Ecto neural progenitor cell (in vitro differentiated cells): ENCODE results near the gene DICER1.
"Not testable (repeated sequence)": the region's sequence is repeated elsewhere in the genome, so short reads cannot be mapped to it uniquely, and the experiment has no call there.

ENCODE experiments used
- DNase-seq: peaks from one replicate; pipeline ENCODE4 v3.0.0-alpha.2; 2018; ENCODE audit warnings: low spot score

The DICER1 gene

GRCh38 chr14:95150910-95151309, 6.4 kb downstream of the DICER1 start:
- no peak for DNase-seq

DNA sequence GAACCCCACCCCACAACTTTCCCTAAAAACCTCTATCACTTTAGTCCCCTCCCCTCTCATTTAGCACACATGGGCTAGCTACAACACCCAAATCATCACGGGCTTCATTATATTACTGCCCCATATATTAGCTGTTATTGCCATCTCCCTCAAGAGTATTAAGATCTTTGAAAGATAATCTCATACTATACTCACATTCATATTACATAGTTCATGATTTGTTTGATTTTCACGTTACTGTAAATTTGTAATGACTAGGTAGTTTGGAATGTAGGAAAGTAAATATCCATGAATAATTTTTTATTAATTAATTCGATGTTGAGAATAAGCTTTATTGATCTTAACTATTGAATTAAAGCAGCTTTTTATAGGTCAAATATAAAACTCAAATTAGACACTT, 7.9 kb downstream of the DICER1 start:
- no peak for DNase-seq

DNA sequence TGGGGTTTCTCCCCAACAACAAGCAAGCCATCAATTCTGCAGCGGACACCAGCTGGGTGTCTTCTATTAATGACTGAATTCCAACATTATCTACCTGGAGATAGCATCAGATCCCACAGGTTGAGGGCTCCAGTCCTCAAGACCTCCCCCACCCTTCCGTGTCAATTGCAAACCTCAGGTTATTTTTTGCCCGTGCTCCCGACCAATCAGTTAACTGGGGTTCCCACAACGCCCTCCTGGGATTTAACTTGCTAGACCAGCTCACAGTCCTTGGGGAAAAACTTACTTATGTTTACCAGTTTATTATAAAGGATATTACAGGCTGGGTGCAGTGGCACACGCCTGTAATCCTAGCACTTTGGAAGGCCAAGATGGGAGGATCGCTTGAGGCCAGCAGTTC, 9.7 kb downstream of the DICER1 start:
- no peak for DNase-seq

- no peak for DNase-seq
These were observed 11.1 kb downstream of the DICER1 start for GRCh38 chr14:95146079-95146771.

DNA sequence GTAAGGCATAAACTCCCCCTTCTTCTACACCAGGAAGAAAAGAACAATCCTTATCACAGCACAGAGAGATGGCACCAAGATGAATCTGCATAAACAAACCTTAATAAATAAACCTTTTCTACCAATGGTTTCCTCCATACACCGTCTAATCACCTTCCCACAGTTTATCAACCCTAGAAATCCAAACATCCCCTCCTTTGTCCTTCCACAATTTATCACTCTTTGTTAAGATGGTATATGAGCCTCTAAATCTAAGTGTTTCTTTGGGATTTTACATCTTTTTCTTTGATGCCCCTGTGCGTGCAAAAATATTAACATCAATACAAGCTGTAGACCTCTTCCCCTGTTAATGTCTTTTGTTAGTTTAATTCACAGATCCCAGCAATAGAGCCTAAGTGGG, 12.5 kb downstream of the DICER1 start:
- no peak for DNase-seq

GRCh38 chr14:95143808-95144620, 13.3 kb downstream of the DICER1 start:
- no peak for DNase-seq

DNA sequence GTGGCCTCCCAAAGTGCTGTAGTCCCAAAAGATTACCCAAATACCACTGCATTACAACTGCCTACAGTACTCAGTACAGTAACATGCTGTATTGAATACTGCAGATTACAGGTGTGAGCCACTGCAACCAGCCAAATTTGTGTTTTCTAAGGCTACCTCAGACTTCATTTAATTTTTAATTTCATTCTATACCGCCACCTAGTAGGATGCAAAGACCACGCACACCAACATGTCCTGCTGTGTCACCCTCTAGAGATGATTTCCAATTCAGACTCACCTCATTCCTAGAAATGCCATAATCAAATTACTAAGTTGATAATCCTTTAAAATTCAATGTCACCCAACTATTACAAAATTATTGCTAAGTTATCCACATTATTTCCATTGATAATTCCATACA, 15.1 kb downstream of the DICER1 start:
- no peak for DNase-seq

- no peak for DNase-seq
These were observed 15.6 kb downstream of the DICER1 start for GRCh38 chr14:95141684-95142083.

DNA sequence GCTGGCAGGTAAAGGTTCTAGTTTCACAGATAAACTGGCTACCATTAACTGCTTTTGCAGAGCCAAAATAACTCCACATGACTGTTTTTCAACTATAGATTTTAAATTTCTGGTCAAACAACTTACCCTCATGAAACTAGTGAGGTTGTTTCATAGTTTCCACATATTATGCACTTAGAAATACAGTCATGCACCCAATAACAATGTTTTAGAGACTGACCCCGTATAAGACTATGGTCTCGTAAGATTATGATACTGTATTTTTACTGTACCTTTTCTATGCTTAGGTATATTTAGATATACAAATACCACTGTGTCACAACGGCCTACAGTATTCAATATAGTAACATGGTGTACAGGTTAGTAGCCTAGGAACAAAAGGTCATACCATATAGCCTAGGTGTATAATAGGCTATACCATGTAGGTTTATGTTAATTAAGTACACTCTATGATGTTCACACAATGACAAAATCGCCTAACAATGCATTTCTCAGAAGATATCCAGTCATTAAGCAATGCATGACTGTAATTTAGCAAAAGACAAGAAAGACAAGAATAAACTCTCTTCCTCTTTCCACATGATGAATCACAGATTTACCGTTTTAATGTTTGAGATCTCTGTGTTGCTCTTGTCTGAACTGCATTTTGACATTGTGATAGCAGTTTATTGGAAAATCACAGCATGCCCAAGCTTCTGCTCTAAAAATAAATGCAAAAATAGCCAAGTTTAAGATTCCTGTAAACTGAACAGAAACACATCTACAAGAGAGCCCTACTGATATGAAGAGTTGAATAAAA, 17.1 kb downstream of the DICER1 start:
- no peak for DNase-seq

DNA sequence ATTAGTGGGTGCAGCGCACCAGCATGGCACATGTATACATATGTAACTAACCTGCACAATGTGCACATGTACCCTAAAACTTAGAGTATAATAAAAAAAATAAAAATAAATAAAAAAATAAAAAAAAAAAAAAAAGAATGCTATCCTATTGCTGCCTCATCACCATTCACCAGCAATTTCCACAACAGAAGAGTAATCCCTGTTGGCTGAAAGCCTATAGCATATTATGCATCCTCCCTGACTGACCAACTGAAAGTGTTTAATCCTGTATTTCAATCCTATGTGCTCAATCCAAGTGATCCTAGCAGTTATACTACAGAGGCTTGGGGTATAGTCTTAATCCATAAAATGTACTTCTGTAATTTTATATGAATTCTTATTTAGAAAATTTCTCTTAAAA, 18.5 kb downstream of the DICER1 start:
- no peak for DNase-seq

- not testable (repeated sequence) for DNase-seq
These were observed 18.9 kb downstream of the DICER1 start for GRCh38 chr14:95138455-95138854.

DNA sequence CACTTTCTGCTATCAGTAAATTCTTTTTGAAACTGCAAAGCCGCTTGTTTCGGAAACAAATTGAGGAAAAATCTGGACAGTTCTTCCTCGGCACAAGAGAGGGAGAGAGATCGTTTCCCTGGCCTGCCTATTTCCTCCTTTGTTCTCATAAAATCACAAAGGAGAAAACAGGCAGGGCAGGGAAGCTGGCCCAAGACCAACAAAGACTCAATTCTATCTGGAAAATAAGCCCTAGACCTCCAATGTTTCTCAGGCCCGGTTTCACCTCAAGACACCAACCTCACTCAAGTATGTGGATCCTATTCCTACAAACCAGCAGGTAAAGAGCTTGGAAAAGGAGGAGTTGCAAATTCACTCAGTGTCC, 19.5 kb downstream of the DICER1 start:
- no peak for DNase-seq

DNA sequence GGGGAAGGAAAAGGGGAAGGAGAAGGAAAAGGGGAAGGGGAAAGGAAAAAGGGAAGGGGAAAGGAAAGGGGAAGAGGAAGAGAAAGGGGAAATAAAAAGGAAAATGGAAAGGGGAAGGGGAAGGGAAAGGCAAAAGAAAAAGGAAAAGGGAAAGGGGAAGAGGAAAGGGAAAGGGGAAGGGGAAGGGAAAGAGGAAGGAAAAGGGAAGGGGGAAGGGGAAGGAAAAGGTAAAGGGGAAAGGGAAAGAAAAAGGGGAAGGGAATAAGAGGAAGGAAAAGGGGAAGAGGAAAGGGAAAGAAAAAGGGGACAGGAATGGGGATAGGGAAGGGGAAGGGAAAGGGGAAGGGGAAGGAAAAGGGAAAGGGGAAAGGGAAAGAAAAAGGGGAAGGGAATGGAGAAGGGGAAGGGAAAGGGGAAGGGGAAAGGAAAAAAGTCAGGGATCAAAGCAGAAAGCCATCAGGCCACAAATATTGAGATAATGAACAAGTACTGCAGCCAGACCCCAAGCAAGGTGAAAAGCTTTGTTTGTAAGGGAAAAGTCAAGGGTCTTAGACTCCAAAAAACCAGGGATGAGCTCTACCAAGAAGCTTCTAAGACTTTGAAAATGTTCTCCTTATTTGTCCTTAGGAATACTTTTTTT, 20.0 kb downstream of the DICER1 start:
- DNase-seq, result no peak

DNA sequence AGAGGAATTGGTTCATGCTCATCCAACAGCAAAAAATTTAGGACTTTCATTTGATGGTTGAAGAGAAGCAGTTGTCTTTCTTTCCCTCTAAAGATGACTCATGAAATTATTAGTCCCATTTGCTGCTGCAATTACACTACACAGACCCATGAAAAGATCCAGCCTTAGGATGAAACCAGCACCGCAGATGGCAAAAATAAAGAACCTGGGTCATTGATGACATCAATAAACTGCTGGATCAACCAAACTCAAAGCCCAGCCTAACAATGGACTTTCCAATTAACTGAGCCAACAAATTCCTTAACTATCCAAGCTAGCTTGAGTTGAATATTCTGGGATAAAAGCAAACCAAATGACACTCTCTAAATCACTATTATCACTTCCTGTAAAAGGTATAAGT, 20.7 kb downstream of the DICER1 start:
- no peak for DNase-seq

DNA sequence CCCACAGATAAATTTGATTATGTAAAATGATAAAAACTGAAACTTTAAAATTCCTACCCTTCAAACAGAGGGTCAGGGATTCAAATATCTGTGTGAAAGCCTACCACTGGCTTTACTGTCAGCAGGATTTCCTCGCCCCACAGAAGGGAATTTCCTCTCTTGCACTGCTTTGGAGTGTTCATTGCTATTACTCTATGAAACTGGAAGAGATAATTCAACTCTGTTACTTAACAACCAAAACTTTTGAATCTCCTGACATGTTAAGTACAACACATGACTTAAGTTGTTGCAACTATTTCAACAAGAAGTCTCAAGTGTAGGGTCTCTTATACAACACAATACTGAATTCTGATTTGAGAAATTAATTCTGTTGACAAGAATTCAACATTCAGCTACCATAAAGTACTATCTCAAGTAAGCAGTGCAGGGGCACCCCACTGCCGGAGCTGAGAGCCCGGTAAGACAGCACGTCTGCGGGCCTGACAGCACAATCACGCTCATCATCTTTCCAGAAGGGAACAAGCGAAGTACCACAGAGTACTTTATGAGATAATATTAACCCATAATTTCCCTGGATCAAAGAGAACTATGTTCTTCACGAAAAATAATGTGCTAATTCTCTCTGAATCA, 22.9 kb downstream of the DICER1 start:
- no peak for DNase-seq

DNA sequence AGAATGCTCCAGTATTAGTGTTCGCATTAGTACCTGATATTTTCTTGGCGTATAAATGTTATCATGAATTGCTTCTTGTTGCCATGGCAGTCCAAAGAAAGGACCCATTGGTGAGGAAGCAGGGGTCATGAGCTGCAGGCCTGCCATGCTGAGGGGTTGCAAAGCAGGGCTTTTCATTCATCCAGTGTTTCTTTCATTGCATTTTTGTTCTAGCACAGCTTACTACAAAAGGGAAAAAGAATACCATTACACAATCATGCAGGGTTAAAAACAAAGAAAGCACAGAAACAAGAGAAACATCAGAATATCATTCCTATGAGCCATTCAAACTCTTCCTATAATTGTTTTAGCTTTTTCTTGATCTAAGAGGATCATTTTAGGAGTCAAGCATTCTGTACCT, 24.0 kb downstream of the DICER1 start:
- no peak for DNase-seq

GRCh38 chr14:95132760-95133159, 24.6 kb downstream of the DICER1 start:
- DNase-seq, result no peak

- no peak for DNase-seq
These were observed 26.8 kb downstream of the DICER1 start for GRCh38 chr14:95130549-95130948.

DNA sequence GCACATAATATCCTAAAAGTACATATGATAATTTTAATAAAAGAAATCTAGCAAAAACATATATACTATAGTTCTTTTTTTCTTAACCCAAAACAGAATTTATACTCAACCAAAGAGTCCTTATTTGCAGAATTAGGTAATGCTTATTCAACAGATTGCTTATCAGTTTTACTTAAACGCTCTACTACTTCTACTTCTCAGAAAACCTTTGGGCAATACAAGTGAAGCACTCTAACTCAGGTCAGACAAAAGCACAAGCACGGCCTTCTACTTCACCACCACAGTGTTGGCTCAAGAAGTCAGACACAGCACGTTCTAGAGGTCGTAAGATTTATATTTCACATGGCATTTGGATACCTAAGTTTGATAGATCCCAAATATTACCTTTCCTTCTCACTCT, 29.2 kb downstream of the DICER1 start:
- DNase-seq, result no peak

GRCh38 chr14:95127531-95127911, 29.8 kb downstream of the DICER1 start:
- DNase-seq, result no peak

DNA sequence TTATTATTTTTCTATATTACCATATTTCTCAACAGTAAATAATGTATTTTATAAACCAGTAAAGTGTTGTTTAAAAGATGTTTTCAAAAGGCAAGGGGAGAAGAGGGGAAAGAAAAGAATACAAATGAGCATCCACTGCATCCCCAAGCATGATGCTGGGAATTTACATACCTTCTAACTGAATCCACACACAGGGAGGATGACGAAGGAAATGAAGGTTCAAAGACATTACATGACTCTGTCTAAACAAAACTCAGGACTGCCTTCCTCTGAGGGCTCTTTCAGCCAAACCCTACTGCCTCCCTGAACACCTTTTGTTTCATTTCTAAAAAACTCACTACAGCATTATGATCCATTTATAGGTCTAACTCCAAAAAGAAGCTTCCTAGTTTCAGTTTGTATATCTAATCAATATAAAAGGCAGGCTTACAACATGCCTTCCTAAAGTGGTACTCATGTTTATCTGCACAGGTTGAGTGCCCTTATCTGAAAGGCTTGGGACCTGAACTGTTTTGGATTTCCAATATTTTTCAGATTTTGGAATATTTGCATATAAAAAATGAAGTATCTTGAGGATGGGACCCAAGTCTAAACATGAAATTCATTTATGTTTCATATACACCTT, 30.3 kb downstream of the DICER1 start:
- DNase-seq, result no peak

- no peak for DNase-seq
These were observed 31.4 kb downstream of the DICER1 start for GRCh38 chr14:95125915-95126314.
